Head of caudate nucleus (tissue), 42 donors: ENCODE measurements around the gene KRTAP5-9.
"Not testable (repeated sequence)": the region's sequence is repeated elsewhere in the genome, so short reads cannot be mapped to it uniquely, and the experiment has no call there.

Experiments
- DNase-seq, 42 donors: peaks; one replicate each; pipeline versions ENCODE4 v3.0.0 to v3.0.0-alpha.2; 2020 to 2021; ENCODE audit warnings: mixed read lengths in 7 of 42
- intact Hi-C: fragments of 100-400 bp; cut with DNase I; formaldehyde crosslinking; loops from one replicate; pipeline ENCODE4 v1.15.0; 2022

KRTAP5-9 gene

DNA sequence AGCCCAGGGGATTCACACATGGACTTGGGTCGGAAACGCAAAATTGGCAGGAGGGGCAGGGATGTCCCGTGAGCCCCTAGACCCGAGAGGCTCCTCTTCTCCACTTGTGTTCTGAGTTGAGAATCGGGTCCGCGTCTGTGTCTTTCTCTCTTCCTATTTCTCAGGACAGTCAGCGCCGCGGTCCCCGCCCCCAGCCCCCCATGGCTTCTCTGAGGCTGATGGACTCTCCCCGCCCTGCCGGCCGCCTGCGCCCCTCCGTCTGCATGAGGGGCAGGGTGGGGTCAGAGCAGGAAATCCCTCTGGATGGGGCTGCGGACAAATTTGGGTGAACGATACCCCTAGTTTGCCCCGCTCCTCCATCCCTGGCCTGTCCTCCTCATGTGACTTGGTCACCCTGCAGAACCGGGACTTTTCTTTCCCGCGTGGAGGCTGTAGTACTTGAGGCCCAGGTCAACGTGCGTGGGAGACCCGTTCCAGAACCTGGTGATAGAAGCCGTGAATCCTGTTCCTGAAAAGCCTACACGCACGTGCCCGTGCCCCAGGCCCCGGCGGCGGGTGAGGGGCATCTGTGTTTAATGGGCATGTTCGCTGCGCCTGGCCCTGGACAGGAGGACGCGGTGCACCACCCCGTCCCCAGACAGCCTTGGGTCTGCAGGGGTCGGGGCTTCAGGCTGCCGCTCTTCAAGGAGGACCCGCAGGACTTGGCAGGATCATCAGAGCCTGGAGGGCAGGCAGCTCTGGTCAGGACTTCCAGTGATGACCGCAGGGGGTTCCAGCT lies 28.7 kb downstream of the KRTAP5-9 start:
- intact Hi-C loops, DNase-seq: not testable (repeated sequence)

DNA sequence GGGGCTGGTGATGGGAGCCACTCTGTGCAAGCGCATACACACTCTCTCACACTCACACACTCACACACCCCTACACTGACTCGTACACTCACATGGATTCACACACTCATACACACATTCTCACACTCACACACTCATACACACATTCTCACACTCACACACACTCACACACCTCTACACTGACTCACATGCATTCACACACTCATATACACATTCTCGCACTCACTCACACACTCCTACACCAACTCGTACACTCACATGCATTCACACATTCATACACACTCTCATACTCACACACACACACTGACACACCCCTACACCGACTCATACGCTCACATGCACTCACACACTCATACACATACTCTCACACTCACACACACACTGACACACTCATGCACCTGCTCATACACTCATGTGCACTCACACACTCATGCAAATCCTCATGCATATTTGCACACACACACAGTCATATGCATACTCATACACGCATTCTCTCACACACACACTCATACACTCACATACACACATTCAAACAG lies 29.3 kb downstream of the KRTAP5-9 start:
- intact Hi-C loops, result no loop called here
- no peak for DNase-seq

- intact Hi-C loops, DNase-seq: not testable (repeated sequence)
Measured at GRCh38 chr11:71579513-71579912, 31.3 kb downstream of the KRTAP5-9 start.

GRCh38 chr11:71580057-71581003 lies 32.1 kb downstream of the KRTAP5-9 start:
- intact Hi-C loops, result no loop called here
- peak in 41 of 42 donors; percentile 7 to 85 (median 65) for DNase-seq

GRCh38 chr11:71581826-71582225 lies 33.6 kb downstream of the KRTAP5-9 start:
- DNase-seq, result no peak
- intact Hi-C loops, result no loop called here

DNA sequence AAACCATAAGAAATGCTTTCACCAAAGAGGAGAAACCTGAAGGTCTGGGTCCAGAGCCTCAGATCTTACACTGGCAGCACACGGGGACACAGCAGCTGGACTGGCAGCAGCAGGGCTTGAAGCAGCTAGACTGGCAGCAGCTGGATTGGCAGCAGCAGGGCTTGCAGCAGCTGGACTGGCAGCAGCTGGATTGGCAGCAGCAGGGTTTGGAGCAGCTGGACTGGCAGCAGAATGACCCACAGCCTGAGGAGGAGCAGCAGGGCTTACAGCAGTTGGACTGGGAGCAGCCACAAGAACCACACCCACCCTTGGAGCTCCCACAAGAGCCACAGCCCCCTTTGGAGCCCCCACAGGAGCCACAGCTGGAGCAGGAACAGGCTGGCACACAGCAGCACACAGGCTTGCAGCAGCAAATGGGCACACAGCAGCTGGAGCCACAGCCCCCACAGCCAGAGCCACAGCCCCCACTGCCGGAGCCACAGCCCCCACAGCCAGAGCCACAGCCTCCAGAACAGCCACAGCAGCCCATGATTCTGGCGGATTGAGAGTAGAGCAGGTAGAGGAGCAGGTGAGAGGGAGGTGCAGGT lies 34.2 kb downstream of the KRTAP5-9 start, which contains the start of gene KRTAP5-11:
KRTAP5-11 (minus strand) TSS at position 567 of the 587 bp plus-strand sequence; CDS start at position 529, 38 bp downstream.
- intact Hi-C loops, result no loop called here

DNA sequence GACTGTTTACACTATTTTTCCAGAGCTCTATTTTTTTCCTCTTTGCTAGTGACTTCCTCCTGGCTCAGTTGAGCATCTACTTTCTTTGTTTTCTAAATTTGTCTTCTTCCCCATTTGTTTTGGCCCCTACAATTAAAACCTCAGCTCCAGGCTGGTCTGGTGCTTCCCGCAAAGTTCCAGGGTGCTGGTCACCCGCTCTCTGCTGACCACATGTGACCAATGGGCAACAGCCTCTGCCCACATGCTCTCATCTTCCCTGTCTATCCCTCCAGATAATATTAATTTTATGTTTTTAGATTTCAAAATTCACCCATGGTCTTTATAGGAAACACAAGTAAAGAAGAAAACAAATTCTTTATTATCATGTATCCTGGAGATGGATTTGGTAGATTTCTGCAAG lies 34.7 kb downstream of the KRTAP5-9 start:
- DNase-seq, intact Hi-C loops: not testable (repeated sequence)

More for the DNA sequence above, 34.2 kb downstream of the KRTAP5-9 start, which contains the start of gene KRTAP5-11:
- DNase-seq, result no peak

GRCh38 chr11:71585673-71586072 lies 37.5 kb downstream of the KRTAP5-9 start:
- DNase-seq, intact Hi-C loops: not testable (repeated sequence)

GRCh38 chr11:71588314-71588713 lies 40.1 kb downstream of the KRTAP5-9 start:
- intact Hi-C loops, DNase-seq: not testable (repeated sequence)

- intact Hi-C loops, result not testable (repeated sequence)
Measured at GRCh38 chr11:71588822-71589545, 40.8 kb downstream of the KRTAP5-9 start.

DNA sequence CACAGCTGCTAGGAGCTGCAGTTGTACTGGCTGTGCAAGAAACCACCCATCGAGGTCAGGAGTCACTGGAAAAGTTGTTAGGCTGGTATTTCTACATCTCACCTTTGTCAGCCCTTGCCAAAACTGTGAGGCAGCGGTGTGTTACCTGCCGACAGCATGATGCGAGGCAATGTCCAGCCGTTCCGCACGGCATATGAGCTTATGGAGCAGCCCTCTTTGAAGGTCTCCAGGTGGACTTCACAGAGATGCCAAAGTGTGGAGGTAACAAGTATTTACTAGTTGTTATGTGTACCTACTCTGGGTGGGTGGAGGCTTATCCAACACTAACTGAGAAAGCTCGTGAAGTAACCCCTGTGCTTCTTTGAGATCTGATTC lies 41.3 kb downstream of the KRTAP5-9 start:
- intact Hi-C loops, DNase-seq: not testable (repeated sequence)

More at GRCh38 chr11:71588822-71589545, 40.8 kb downstream of the KRTAP5-9 start:
- not testable (repeated sequence) for DNase-seq
